Left renal cortex interstitium (tissue), 4 donors: ENCODE measurements around the gene KLHDC1. TPM values are rescaled to one million over a fixed set of nuclear protein-coding genes. Genes with fewer than 3 reads are reported as not detected.
"Not testable (repeated sequence)": the region's sequence is repeated elsewhere in the genome, so short reads cannot be mapped to it uniquely, and the experiment has no call there.

ENCODE experiments used
- DNase-seq, 4 donors: peaks; one replicate each; pipeline ENCODE4 v3.0.0-alpha.2; 2013; ENCODE audit warnings: low read depth in 4 of 4, low spot score in 2 of 4, missing footprints in 1 of 4
- polyA plus RNA-seq, 4 donors: library from polyadenylated mRNA; unstranded; fragments of 120-200 nt; gene quantifications; one replicate each; pipeline ENCODE4 v1.2.1, GENCODE V29; 2013; ENCODE audit not compliant: insufficient read length in 4 of 4

The KLHDC1 gene
- 1 to 10 TPM; 4.9 to 8.2 (median 6.1) TPM for polyA plus RNA-seq

GRCh38 chr14:49692811-49693734 is at the start of gene KLHDC1:
Gene KLHDC1 (plus strand): TSS chr14:49693120. CDS start chr14:49693195, 75 bp downstream.
- DNase-seq = peak; percentile 64 to 75 (median 68)

DNA sequence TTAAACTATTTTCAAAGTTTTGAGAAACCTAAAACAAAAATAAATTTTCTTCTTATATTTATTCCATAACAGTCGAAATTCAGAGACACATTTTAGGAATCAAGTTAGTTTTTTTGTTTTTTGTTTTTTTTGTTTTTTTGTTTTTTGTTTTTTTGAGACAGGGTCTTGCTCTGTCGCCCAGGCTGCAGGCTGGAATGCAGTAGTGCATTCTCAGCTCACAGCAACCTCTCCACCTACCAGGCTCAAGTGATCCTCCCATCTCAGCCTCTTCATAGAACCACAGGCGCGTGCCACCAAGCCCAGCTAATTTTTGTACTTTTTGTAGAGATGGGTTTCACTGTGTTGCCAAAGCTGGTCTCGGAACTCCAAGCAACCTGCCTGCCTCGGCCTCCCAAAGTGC is 39.4 kb upstream of the KLHDC1 start:
- no peak for DNase-seq

DNA sequence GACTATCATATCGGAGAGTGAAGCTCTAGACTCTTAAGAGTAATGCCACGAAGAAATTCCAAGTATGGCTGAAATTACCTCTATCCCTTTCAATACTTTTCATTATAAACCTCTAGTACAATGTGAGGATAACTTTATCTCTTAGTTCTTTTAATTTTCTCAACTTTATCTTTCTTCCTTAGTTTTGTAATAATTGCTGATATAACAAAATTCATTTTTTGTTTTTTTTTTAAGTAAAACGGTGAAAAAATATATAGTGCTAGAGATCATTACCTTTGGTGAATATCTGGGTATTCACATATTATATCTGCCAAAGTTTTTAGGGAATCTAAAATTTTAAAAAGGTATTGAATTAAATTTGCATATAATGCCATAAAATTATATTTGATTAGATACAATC is 38.4 kb upstream of the KLHDC1 start:
- DNase-seq = no peak

DNA sequence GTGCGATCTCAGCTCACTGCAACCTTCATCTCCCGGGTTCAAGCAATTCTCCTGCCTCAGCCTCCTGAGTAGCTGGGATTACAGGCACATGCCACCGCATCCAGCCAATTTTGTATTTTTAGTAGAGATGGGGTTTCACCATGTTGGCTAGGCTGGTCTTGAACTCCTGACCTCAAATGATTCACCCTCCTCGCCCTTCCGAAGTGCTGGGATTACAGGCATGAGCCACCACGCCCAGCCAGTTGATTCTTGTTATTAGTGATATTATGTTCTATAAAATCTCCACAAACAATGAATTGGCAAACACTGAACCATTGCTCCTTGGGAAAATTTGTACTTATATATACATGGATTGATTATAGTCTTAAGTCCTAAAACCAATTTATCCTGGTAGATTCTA is 35.4 kb upstream of the KLHDC1 start:
- DNase-seq = not testable (repeated sequence)

DNA sequence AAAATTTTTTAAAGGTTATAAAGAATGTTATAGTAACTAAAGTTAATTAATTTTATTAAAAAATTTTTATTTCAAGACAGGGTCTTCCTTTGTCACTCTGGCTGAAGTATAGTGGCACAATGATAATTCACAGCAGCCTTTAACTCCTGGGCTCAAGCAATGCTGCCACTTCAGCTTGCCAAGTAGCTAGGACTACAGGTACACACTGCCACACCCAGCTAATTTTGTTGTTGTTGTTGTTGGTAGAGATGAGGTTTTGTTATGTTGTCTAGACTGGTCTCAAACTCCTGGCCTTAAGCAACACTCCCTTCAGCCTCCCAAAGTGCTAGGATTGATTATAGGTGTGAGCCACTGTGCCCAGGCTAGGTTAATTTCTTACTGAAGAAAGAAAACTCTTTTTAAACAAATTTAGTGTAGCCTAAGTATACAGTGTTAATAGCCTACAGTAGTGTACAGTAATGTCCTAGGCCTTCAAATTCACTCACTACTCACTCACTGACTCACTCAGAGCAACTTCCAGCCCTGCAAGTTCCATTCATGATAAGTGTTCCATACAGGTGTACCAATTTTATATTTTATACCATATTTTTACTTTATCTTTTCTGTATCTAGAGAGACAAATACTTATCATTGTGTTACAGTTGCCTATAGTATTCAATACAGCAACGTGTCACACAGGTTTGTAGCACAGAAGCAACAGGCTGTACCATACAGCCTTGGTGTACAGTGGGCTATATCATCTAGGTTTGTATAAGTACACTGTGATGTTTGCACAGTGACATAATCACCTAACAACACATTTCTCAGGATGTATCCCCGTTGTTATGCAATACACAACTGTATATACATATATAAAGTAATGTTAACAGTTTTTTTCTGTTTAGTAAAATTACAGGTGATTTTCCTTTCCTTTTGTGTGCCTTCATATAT is 33.1 kb upstream of the KLHDC1 start:
- DNase-seq = no peak

DNA sequence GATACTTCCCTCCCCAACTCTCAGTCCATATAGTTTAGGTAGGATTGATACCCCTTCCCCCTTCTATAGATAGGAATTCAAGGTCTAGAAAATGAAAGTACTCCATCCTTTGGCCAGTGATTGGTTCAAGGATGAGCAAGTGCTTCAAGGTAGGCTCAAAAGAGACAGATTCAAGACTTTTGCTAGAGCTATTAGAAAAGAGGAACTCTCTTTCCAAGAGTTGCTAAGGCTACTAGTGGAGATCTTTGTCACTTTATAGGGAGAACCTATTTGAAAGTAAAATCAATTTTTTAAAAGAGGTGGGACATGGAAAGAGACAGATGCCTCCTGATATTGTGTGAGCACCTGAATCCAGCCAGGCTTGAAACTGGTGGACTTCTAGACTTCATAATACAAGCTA is 22.4 kb upstream of the KLHDC1 start:
- DNase-seq = no peak

DNA sequence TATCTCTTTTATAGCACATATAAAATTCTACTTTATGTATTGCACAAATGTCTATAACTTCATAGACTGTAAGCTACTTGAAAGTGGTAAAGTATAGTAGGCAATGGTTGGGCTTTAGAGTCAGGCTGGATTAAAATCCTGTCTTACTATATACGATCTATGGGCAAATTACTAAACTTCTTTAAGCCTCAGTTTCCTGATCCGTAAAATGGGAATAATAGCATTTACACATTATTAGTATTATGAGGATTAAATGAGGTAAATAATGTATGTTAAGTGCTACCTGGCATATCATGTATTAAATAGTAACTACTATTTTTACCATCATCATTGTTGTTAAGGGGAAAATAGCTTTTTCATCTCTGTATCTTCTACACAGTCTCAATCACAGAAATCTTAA is 19.3 kb upstream of the KLHDC1 start:
- DNase-seq = no peak

GRCh38 chr14:49677643-49678042 is 15.3 kb upstream of the KLHDC1 start:
- DNase-seq = no peak

- no peak for DNase-seq
Observed at GRCh38 chr14:49679271-49679670, 13.6 kb upstream of the KLHDC1 start.

DNA sequence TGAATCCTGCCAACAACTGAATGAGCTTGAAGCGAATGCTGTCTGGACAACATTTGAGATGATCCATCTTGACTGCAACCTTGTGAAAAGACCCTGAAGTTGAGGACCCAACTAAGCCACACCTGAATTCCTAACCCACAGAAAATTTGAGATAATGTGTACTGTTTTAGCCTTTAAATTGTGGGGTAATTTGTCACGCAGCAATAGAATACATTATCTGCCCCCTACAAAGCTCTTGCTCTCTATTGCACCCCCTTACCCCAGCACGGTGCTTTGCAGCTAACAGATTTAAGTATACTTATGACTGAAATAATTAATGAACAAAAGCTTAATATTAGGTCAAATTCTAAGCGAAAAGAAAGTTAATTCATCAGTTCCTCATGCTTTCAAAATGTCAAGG is 6.5 kb upstream of the KLHDC1 start:
- DNase-seq = no peak

DNA sequence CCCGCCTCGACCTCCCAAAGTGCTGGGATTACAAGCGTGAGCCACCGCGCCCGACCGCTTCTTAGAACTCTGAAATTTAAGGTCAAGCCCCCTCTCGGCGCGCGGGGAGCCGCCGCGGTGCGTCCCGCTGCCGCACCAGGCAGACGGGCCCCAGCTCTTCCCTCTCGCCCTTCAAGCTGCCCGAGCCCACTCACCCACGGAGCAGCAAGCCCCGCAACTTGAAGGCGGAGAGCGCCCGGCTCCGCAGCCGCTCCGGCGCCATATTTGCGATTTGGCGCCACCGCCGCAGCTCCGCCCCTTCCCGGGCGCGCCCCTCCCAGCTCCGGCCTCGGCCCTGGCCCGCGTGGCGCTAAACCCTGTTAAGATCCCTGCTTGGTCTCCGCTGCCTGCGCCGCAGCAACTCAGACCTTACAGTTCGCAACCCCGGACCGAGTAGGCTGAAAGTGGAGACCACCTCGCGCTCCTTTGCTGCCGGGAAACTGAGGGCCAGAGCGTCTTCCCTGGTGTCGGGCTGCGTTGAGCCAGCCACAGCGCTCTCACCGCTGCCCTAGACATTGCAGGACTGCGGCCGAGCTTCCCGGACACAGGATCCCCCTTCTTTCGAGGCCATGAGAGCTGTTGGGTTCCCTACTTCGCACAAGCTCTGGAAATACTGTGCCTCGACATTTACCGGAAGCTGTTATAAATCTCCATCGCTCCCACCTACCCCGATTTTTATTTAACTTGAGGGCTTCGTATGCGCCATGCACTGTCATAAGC is 4.8 kb upstream of the KLHDC1 start, which contains the start of gene POLE2:
POLE2 (minus strand) TSS at position 273 of the 759 bp plus-strand sequence; CDS start at position 262, 11 bp downstream.
- peak in 3 of 4 donors; percentile 62 to 81 (median 71) for DNase-seq

DNA sequence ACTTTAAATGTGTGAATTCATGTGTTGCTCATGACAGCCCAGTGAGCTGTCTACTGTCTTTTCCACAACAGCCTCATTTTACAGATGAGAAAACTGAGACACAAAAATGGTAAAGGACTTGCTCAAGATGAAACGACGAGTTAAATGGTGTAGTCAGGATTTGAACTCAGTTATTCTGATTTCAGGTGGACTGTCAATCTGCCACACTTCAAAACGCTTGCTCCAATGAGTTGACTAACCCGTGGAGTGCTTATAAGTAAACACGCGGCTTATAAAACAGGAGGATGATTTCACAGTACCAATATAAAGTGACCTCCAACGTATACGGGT is 4.3 kb upstream of the KLHDC1 start:
- no peak for DNase-seq

DNA sequence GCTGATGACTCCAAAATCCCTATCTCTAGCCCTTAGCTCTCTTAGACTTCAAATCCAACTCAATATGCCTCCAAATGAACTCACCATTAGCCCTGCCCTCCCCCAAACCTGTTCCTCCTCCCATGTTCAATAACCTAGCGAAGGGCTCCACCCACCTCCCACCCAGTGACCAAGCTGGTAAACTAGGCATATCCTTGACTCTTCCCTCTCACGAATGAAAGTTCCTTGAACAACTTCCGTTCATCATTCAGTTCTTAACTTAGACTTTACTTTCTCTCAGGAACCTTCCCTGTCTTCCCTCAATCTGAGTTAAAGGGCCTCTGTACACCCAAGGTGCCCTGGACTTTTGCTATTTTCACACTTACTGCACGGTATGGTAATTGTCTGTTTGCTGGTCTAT is 1.9 kb upstream of the KLHDC1 start:
- DNase-seq = no peak

DNA sequence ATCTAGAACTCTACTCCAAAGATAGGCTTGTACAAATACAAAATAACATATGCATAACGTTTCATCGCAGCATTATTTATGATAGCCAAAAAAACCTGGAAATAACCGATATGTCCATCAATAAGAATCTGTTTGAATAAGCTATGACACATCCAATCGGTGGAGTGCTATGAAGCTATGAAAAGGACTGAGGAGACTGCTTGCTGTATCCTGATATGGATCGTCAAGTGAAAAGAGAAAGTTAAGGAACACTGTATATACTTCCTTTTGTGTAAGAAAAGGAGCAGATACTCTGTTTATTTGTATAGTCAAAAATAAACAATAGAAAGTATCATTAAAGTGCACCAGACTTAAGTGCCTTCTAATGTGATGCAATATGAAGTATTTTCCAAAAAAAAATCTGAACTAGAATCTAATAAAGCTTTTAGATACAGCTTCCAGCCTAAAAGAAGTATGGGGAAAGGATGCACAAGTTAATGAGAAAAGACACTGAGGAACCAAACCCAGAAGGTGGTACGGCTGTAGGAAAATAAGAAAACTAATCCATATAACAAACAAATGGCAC is 645 bp upstream of the KLHDC1 start:
- no peak for DNase-seq

DNA sequence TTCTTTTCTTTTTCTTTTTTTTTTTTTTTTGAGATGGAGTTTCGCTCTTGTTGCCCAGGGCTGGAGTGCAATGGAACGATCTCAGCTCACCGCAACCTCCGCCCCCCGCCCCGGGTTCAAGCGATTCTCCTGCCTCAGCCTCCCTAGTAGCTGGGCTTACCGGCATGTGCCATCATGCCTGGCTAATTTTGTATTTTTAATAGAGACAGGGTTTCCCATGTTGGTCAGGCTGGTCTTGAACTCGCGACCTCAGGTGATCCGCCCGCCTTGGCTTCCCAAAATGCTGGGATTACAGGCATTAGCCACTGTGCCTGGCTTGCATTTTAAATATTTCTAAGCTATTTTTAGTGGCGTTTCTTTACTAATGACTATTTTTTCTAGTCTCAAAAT is 810 bp downstream of the KLHDC1 start:
- not testable (repeated sequence) for DNase-seq

- no peak for DNase-seq
Observed at GRCh38 chr14:49702725-49703124, 9.8 kb downstream of the KLHDC1 start.

DNA sequence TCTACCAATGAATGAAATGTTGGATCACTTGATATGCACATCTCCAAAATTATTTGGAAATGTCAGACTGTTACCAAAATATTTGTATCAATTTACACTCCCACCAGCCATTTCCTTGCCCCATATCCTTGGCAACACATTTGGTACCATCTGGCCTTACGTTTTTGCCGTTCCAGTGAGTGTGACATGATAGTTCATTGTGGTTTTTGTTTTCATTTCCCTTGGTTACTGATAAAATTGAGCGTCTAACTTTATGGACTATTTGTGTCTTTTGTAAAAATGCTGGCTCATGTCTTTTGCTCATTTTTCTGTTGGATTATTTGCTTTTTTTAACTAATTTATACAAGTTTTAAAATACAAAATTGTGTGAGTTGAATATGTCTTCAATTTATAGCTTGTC is 11.0 kb downstream of the KLHDC1 start:
- no peak for DNase-seq

GRCh38 chr14:49704471-49704870 is 11.6 kb downstream of the KLHDC1 start:
- DNase-seq = not testable (repeated sequence)

GRCh38 chr14:49710993-49711392 is 18.1 kb downstream of the KLHDC1 start:
- DNase-seq = not testable (repeated sequence)

DNA sequence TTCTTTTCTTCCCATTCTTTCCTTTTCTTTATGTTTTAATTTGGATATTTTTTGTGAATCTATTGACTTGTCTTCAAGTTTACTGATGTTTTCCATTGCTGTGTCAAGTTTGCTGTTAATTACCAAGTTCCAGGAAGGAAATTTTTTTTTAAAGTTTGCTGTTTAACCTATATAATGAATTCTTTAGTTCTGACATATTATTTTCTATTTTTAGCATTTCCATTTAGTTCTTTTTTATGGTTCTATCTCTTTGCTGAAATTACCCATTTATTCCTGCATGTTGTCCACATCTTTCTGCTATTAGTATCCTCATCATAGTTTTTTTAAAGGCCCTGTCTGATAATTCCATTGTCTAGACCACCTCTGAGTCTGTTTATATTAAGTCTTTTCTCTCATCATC is 27.8 kb downstream of the KLHDC1 start:
- no peak for DNase-seq
